Measurements from ENCODE around the gene OR8D1. TPM values are rescaled to one million over a fixed set of nuclear protein-coding genes. Genes with fewer than 3 reads are reported as not detected.

The OR8D1 gene
- total RNA-seq, 2 experiments from 2014 or later: not detected

DNA sequence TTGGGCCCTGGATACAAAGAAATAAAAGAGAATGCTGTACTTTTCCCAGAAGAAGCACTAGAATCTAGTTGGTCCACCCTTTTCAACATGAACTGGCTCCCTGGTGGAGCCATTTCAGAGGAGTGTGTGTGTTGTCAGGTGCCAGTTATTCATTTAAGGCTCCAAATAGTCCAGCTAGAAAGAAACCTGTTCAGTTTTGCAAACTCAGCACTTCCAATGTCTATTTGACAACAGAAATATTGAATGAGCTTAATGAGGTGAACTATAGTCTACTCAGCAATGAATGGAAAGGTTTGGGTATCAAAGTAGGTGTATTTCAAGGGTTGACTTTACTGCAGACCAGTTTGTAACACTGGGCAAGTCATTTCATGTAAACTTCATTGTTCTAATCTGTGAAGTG lies 2.1 kb downstream of the OR8D1 start:
- intact Hi-C loops (cut with micrococcal nuclease): no loop called here
- DNase-seq: no peak
- no peaks in the 10 kb centered on the region for H3K27me3 Mint-ChIP-seq
- no peaks in the 10 kb centered on the region for H3K36me3 Mint-ChIP-seq
- CTCF ChIA-PET: no interaction called here
- no peak overlapping the region for H3K27ac Mint-ChIP-seq
- no peaks in the 10 kb centered on the region for H3K9me3 Mint-ChIP-seq
- H3K4me3 Mint-ChIP-seq: no peak overlapping the region
- H3K4me1 Mint-ChIP-seq (ENCODE audit: low read depth): no peaks in the 10 kb centered on the region
- POLR2A ChIA-PET: no interaction called here

DNA sequence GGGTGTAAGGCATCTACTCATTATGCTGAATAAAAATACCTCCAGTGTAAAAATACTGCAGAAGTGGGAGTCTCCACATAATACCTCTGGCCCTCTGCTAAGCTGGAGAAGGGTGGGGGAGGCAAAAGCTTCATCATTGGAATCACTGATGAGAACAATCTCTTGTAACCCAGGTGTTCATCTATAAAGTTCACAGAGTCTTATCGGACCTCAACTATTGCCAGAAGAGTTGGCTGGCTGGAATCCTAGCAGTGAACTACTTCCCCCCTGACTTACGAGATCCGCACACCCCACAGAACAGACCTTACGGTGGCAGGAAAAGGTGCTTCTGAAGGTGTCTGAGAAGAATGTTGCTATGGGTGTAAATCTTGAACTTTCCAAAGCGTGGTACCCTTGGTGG lies 2.5 kb downstream of the OR8D1 start:
- CTCF ChIA-PET: no interaction called here
- Mint-ChIP-seq H3K27me3 (no peaks in the 10 kb centered on the region), H3K27ac (no peak overlapping the region), H3K4me1 (ENCODE audit: low read depth) (no peaks in the 10 kb centered on the region), H3K4me3 (no peak overlapping the region), H3K9me3 (no peaks in the 10 kb centered on the region), H3K36me3 (no peaks in the 10 kb centered on the region)
- POLR2A ChIA-PET: no interaction called here
- intact Hi-C loops (cut with micrococcal nuclease): no loop called here
- DNase-seq: no peak

- intact Hi-C loops (cut with micrococcal nuclease): no loop called here
- no peaks in the 10 kb centered on the region for H3K9me3 Mint-ChIP-seq
- no peak overlapping the region for H3K4me3 Mint-ChIP-seq
- ChIA-PET POLR2A (no interaction called here), CTCF (no interaction called here)
- no peak overlapping the region for H3K27ac Mint-ChIP-seq
- no peaks in the 10 kb centered on the region for H3K4me1 Mint-ChIP-seq (ENCODE audit: low read depth)
- no peak for DNase-seq
- H3K36me3 Mint-ChIP-seq: no peaks in the 10 kb centered on the region
- no peaks in the 10 kb centered on the region for H3K27me3 Mint-ChIP-seq
These were observed 3.0 kb downstream of the OR8D1 start for GRCh38 chr11:124310721-124311120.

DNA sequence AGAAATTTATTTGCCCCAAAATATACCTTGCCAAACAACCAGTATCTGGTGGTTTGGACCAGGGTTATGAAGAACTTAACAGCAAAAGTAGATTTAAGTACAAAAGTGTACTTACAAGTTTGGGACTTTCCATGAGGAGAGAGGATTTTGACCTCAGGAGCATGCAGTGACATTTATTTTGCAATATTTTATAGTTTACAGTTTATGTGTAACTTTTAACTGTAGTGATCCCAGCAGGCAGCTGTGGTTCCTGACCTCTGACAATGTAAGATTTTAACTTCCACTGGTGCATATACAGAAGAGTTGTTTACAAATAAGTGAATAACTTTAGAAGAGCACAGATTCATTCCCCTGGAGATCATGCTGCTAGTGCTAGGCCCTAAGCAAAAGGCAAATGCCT lies 6.7 kb downstream of the OR8D1 start:
- intact Hi-C loops (cut with micrococcal nuclease): no loop called here
- Mint-ChIP-seq H3K36me3 (no peaks in the 10 kb centered on the region), H3K4me3 (no peak overlapping the region), H3K4me1 (ENCODE audit: low read depth) (no peaks in the 10 kb centered on the region), H3K27ac (no peak overlapping the region), H3K9me3 (no peaks in the 10 kb centered on the region), H3K27me3 (no peaks in the 10 kb centered on the region)
- no peak for DNase-seq
- CTCF ChIA-PET: no interaction called here
- POLR2A ChIA-PET: no interaction called here

GRCh38 chr11:124302347-124303125 lies 11.2 kb downstream of the OR8D1 start:
- Mint-ChIP-seq H3K4me1 (ENCODE audit: low read depth) (no peaks in the 10 kb centered on the region), H3K9me3 (no peaks in the 10 kb centered on the region), H3K27me3 (no peaks in the 10 kb centered on the region), H3K27ac (no peak overlapping the region), H3K4me3 (no peak overlapping the region), H3K36me3 (no peaks in the 10 kb centered on the region)
- no peak for DNase-seq
- intact Hi-C loops (cut with micrococcal nuclease): no loop called here
- ChIA-PET POLR2A (no interaction called here), CTCF (no interaction called here)

GRCh38 chr11:124301548-124301947 lies 12.2 kb downstream of the OR8D1 start:
- no peak for DNase-seq
- Mint-ChIP-seq H3K27ac (no peak overlapping the region), H3K4me1 (ENCODE audit: low read depth) (no peaks in the 10 kb centered on the region), H3K9me3 (no peaks in the 10 kb centered on the region), H3K27me3 (no peaks in the 10 kb centered on the region), H3K36me3 (no peaks in the 10 kb centered on the region), H3K4me3 (no peak overlapping the region)
- intact Hi-C loops (cut with micrococcal nuclease): no loop called here
- CTCF ChIA-PET: no interaction called here
- POLR2A ChIA-PET: no interaction called here

- no peaks in the 10 kb centered on the region for H3K9me3 Mint-ChIP-seq
- H3K27me3 Mint-ChIP-seq: no peaks in the 10 kb centered on the region
- no peak for DNase-seq
- intact Hi-C loops (cut with micrococcal nuclease): no loop called here
- POLR2A ChIA-PET: no interaction called here
- H3K4me1 Mint-ChIP-seq (ENCODE audit: low read depth): no peaks in the 10 kb centered on the region
- no peak overlapping the region for H3K27ac Mint-ChIP-seq
- CTCF ChIA-PET: no interaction called here
- H3K4me3 Mint-ChIP-seq: no peak overlapping the region
- H3K36me3 Mint-ChIP-seq: no peaks in the 10 kb centered on the region
These were observed 15.8 kb downstream of the OR8D1 start for GRCh38 chr11:124297921-124298320.

- H3K36me3 Mint-ChIP-seq: no peaks in the 10 kb centered on the region
- ChIA-PET CTCF (no interaction called here), POLR2A (no interaction called here)
- no peak overlapping the region for H3K27ac Mint-ChIP-seq
- no peaks in the 10 kb centered on the region for H3K9me3 Mint-ChIP-seq
- H3K4me3 Mint-ChIP-seq: no peak overlapping the region
- intact Hi-C loops (cut with micrococcal nuclease): no loop called here
- H3K27me3 Mint-ChIP-seq: no peaks in the 10 kb centered on the region
- H3K4me1 Mint-ChIP-seq (ENCODE audit: low read depth): no peaks in the 10 kb centered on the region
- DNase-seq: no peak
These were observed 17.7 kb downstream of the OR8D1 start for GRCh38 chr11:124296016-124296415.

- POLR2A ChIA-PET: no interaction called here
- Mint-ChIP-seq H3K27me3 (no peaks in the 10 kb centered on the region), H3K27ac (no peak overlapping the region), H3K9me3 (no peaks in the 10 kb centered on the region), H3K4me3 (no peak overlapping the region), H3K36me3 (no peaks in the 10 kb centered on the region), H3K4me1 (ENCODE audit: low read depth) (no peaks in the 10 kb centered on the region)
- intact Hi-C loops (cut with micrococcal nuclease): no loop called here
- no peak for DNase-seq
- CTCF ChIA-PET: no interaction called here
These were observed 19.1 kb downstream of the OR8D1 start for GRCh38 chr11:124294687-124295086.

GRCh38 chr11:124285610-124286344 lies 28.0 kb downstream of the OR8D1 start:
- no peaks in the 10 kb centered on the region for H3K36me3 Mint-ChIP-seq
- POLR2A ChIA-PET: no interaction called here
- H3K9me3 Mint-ChIP-seq: peaks cover 18% of the 10 kb centered on the region
- no peak overlapping the region for H3K4me3 Mint-ChIP-seq
- no peak overlapping the region for H3K27ac Mint-ChIP-seq
- H3K27me3 Mint-ChIP-seq: peaks cover 2% of the 10 kb centered on the region
- no peaks in the 10 kb centered on the region for H3K4me1 Mint-ChIP-seq (ENCODE audit: low read depth)
- DNase-seq: no peak
- intact Hi-C loops (cut with micrococcal nuclease): no loop called here
- CTCF ChIA-PET: no interaction called here

- ChIA-PET POLR2A (no interaction called here), CTCF (no interaction called here)
- no peaks in the 10 kb centered on the region for H3K4me1 Mint-ChIP-seq (ENCODE audit: low read depth)
- intact Hi-C loops (cut with micrococcal nuclease): loop anchor here (5.0 kb wide), 1 partner anchor 206 kb away; no protein-coding TSS in a partner anchor
- no peak for DNase-seq
- H3K36me3 Mint-ChIP-seq: no peaks in the 10 kb centered on the region
- no peak overlapping the region for H3K4me3 Mint-ChIP-seq
- H3K9me3 Mint-ChIP-seq: peaks cover 8% of the 10 kb centered on the region
- H3K27me3 Mint-ChIP-seq: no peaks in the 10 kb centered on the region
- no peak overlapping the region for H3K27ac Mint-ChIP-seq
These were observed 35.5 kb downstream of the OR8D1 start for GRCh38 chr11:124278261-124278660.

GRCh38 chr11:124277804-124278203 lies 35.9 kb downstream of the OR8D1 start:
- intact Hi-C loops (cut with micrococcal nuclease): loop anchor here (5.0 kb wide), 1 partner anchor 206 kb away; no protein-coding TSS in a partner anchor
- Mint-ChIP-seq H3K36me3 (no peaks in the 10 kb centered on the region), H3K4me1 (ENCODE audit: low read depth) (no peaks in the 10 kb centered on the region), H3K27ac (no peak overlapping the region), H3K9me3 (peaks cover 6% of the 10 kb centered on the region), H3K4me3 (no peak overlapping the region), H3K27me3 (no peaks in the 10 kb centered on the region)
- DNase-seq: no peak
- ChIA-PET CTCF (no interaction called here), POLR2A (no interaction called here)

DNA sequence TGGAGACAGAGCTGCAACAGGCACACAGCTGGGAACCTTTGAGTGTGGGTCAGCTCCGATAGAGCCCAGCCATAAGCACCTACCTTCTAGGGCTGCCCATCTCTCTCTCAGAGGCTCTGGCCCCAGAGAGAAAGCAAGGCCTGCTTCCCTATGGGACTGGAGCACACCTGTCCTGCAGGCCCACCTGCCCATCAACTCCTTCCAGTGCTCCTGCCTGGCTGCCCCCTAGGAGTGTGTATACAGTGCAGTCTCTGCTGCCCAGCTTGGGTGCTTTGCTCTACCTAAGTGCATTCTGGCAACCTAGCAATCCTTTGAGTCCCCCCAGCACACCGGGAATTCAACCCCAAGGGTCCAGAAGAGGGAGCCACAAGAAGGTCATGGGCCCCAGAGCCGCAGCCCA lies 36.5 kb downstream of the OR8D1 start:
- Mint-ChIP-seq H3K27ac (no peak overlapping the region), H3K9me3 (peaks cover 6% of the 10 kb centered on the region), H3K4me1 (ENCODE audit: low read depth) (no peaks in the 10 kb centered on the region), H3K27me3 (no peaks in the 10 kb centered on the region), H3K36me3 (no peaks in the 10 kb centered on the region), H3K4me3 (no peak overlapping the region)
- intact Hi-C loops (cut with micrococcal nuclease): loop anchor here (5.0 kb wide), 1 partner anchor 205 kb away; no protein-coding TSS in a partner anchor
- ChIA-PET CTCF (no interaction called here), POLR2A (no interaction called here)
- no peak for DNase-seq
